GM12865 (cell line): ENCODE results near the gene PTPRE.

Experiments used
- DNase-seq: peaks from one replicate; pipeline ENCODE4 v3.0.0; 2010; ENCODE audit warnings: low read depth
- H3K4me3 ChIP-seq: 2 replicates; pipeline ENCODE4 v1.5.1; 2011; ENCODE audit warnings: mild to moderate bottlenecking, low read depth, low read length, control low read depth
- TF ChIP-seq, protein P1 (sequence below): IDR thresholded peaks from 2 replicates; pipeline ENCODE4 v1.5.1; 2011; ENCODE audit warnings: low read length, control low read depth, low read depth, inconsistent platforms; ENCODE audit not compliant: insufficient read depth; ENCODE audit errors: missing control alignments

Gene PTPRE

DNA sequence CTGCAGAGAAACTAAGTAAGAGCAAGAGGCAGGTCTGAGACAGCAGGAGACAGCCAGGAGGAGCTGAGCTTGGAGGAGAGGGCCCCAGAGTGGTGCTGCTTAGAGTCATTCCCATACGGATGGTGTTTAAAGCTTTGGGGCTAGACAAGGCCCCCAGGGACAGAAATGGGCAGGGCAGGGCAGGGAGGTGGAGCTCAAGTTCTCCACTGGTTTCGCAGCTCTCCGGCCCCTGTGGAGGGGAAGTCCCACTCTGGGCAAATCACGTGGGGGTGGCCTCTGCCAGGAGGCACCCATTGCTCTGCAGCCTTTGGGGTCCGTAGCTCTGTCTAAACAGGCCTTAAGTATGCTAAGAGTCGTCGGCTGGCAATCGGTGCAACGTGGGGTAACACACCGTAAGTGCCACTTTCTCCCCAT is 1.0 kb upstream of the PTPRE start:
- no peak for DNase-seq
- TF ChIP-seq, protein P1, sequence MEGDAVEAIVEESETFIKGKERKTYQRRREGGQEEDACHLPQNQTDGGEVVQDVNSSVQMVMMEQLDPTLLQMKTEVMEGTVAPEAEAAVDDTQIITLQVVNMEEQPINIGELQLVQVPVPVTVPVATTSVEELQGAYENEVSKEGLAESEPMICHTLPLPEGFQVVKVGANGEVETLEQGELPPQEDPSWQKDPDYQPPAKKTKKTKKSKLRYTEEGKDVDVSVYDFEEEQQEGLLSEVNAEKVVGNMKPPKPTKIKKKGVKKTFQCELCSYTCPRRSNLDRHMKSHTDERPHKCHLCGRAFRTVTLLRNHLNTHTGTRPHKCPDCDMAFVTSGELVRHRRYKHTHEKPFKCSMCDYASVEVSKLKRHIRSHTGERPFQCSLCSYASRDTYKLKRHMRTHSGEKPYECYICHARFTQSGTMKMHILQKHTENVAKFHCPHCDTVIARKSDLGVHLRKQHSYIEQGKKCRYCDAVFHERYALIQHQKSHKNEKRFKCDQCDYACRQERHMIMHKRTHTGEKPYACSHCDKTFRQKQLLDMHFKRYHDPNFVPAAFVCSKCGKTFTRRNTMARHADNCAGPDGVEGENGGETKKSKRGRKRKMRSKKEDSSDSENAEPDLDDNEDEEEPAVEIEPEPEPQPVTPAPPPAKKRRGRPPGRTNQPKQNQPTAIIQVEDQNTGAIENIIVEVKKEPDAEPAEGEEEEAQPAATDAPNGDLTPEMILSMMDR = no peak
- no peak overlapping the region for H3K4me3 ChIP-seq

DNA sequence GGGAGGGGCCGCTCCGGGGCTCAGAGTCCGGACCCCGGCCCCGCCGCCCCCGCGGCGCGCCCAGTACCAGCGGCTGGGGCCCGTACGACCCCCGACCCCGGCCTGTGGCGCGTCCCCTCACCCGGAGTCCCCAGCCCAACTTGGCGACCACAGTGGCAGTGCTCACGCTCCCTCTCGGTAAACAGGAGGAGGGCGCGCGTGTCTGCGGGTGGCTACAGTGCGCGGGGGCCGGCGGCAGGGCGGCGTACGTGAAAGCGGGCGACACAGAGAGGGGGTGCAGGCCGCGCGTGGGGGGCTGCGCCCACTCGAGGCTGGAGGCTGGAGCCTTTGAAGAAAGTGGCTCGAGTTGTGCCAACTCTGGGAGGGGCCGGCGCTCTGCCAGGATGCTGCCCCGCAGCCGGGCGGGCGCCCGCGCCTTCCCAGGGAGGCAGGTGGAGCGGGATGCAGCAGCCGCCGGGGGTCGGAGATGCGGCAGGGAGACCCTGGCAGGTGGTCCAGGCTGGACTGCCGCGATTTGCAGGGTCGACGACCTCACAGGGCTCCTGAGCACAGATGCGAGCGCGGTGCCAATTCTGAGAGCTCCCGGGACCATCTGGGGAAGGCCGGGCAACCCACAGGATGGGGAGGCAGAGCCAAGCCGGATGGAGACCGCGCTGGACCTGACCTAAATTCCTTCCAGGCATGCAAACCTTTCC is 655 bp downstream of the PTPRE start:
- TF ChIP-seq, protein P1 = no peak
- no peak overlapping the region for H3K4me3 ChIP-seq
- no peak for DNase-seq

DNA sequence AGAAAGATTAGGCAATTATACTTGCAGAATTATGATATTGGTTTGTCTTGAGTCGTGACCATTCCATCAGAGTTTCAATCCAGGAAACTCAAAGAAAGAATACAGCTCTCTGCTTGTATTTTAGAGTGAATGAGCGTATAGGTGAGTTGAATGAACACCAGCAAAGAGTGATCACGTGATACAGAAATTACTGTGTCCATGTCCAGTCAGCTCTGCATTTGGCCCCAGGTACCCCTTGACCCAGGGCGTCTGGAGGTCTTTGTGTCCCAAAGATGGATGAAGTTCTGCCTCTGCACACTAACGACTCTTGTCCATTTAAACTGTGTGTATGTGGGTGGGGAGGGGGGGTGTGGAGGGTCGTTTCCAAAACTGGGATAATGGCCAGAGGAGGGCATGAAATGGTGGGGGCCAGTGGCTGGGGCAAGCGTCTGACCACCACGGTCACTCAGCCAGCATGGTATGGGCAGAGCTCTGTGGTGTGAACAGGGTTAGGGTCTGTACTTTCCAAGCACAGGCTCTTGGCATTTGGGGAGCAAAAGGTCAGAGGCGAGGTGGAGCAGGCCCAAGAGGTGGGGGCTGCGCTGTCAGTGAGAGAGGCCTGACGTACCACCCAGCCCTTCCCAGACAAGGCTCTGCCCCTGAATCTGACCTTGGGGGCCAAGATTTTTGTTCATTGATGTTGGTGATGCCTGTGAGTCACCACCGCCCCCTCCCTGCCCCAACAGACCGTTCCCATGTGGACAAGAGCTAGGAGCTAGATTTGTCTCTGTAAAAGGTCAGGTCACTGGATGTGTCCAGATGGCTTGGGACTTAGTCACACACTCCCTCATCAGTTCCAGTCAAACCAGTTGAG is 1.4 kb downstream of the PTPRE start:
- DNase-seq = no peak
- TF ChIP-seq, protein P1 = no peak
- no peak overlapping the region for H3K4me3 ChIP-seq

DNA sequence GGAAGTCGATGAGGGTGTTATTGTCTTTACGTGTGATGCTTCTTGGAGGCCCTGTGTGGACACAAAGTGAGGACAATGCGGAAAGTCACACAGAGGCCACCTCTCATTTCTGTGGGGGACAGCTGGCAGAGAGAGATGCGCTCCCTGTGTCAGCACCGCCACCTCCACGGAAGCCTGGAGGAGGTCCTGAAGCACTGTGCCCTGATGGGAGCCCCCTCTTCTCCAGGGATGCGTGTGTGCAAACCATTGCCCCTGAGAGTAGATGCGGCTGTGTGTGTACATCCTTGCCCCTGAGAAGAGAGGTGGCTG is 2.0 kb downstream of the PTPRE start:
- no peak overlapping the region for H3K4me3 ChIP-seq
- DNase-seq = no peak
- TF ChIP-seq, protein P1 = no peak

DNA sequence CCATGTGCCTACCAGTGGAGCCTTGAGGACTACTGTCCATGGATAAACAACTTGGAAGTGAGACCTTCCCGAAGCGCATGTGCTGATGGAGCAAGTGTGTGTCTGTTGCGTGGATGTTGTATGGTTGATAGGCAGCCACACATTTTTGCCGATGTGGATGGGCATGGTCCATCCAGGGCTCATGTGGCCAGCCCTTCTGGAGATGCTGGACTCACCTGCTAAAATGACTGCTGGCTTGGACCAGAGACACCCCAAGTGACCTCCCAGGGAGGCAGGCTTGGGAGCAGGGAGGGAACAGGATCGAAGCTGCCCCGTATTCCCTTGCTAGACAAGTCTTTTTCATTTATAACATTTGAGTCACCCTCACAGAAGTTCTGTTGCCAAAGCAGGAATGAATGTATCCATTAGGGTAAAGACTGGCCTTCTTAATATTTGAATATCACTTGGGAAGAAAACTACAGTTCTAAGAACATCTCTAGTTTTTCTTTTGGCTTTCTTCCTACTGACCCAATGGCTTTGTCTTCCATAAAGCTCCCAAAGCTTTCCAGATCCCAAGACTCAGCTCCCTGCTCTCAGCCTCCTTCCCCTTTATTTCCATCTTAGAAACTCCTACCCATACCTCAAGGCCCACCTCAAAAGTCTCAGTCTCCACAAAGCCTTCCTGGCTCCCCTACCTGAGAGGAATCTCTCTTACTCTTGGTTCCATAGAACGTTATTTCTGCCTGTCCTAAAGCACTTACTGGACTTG is 3.0 kb downstream of the PTPRE start:
- no peak overlapping the region for H3K4me3 ChIP-seq
- DNase-seq = no peak
- TF ChIP-seq, protein P1 = no peak

DNA sequence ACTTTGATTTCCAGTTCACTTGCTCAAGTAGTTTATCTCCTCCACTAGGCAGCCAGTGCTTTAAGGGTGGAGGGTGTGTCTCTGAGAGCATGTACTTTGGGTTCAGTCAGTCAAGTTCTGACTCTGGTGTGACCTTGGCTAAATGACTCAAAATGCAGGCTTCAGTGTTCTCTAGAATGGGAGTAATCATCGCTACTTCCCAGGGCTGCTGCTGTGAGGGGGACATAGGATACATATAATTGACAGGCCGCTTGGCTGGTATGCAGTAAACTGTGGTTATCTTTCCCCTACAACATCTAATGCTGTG is 3.5 kb downstream of the PTPRE start:
- TF ChIP-seq, protein P1 = no peak
- DNase-seq = no peak
- no peak overlapping the region for H3K4me3 ChIP-seq
